IMR-90 (cell line): ENCODE data around the gene TCF7L1. TPM values are rescaled to one million over a fixed set of nuclear protein-coding genes. Genes with fewer than 3 reads are reported as not detected.

Experiments used
- ATAC-seq: fragments of 200-7000 bp; cut with Tn5 transposase; 2 replicates; pipeline ENCODE4 v1.9.1; 2020; ENCODE audit warnings: low read depth, mild to moderate bottlenecking, moderate library complexity
- BruUV-seq: library from RNA; stranded (reverse); fragments of 400-500 nt; replicated peaks from 2 replicates; lab custom pipeline; 2021; lab: Mats Ljungman, UMichigan
- CTCF ChIA-PET: fragments of 300-600 bp; formaldehyde crosslinking; extraction: SDS; loops from one replicate; lab custom pipeline; 2021; ENCODE audit warnings: antibody characterized with exemption; lab: Yijun Ruan, JAX
- POLR2A ChIA-PET: fragments of 300-600 bp; sonication (Branson Sonifier 250); formaldehyde crosslinking; loops from one replicate; lab custom pipeline; 2022; ENCODE audit warnings: antibody characterized with exemption; ENCODE audit not compliant: unreplicated experiment; lab: Charles Lee
- DNase-seq: peaks from one replicate; pipeline ENCODE4 v3.0.0; 2013
- H2AFZ ChIP-seq: replicated peaks from 2 replicates; pipeline ENCODE3; 2013; ENCODE audit warnings: low read length, mild to moderate bottlenecking; ENCODE audit not compliant: poor library complexity
- H2AK5ac ChIP-seq: 2 replicates; pipeline ENCODE4 v1.6.1; 2013; ENCODE audit warnings: low read depth, low read length, inconsistent platforms
- H2AK9ac ChIP-seq: replicated peaks from 2 replicates; pipeline ENCODE3; 2013; ENCODE audit warnings: mild to moderate bottlenecking, low read depth, low read length, moderate library complexity; ENCODE audit not compliant: poor library complexity
- H2BK120ac ChIP-seq: 2 replicates; pipeline ENCODE4 v1.6.1; 2013; ENCODE audit warnings: low read depth, low read length, inconsistent platforms
- H2BK15ac ChIP-seq: 3 replicates; pipeline ENCODE4 v1.6.1; 2013; ENCODE audit warnings: low read depth, low read length, inconsistent platforms
- H2BK20ac ChIP-seq: 2 replicates; pipeline ENCODE4 v1.6.1; 2013; ENCODE audit warnings: low read depth, mild to moderate bottlenecking, inconsistent platforms, low read length, moderate library complexity
- H2BK5ac ChIP-seq: 2 replicates; pipeline ENCODE4 v1.6.1; 2013; ENCODE audit warnings: mild to moderate bottlenecking, low read depth, low read length, inconsistent platforms; ENCODE audit not compliant: poor library complexity, severe bottlenecking
- H3K14ac ChIP-seq: replicated peaks from 2 replicates; pipeline ENCODE4 v1.6.1; 2013; ENCODE audit warnings: low read depth, low read length, inconsistent platforms
- H3K18ac ChIP-seq: 2 replicates; pipeline ENCODE4 v1.6.1; 2013; ENCODE audit warnings: low read depth, low read length, control low read depth
- H3K23ac ChIP-seq: 2 replicates; pipeline ENCODE4 v1.6.1; 2013; ENCODE audit warnings: low read depth, low read length, inconsistent platforms
- H3K27ac ChIP-seq: 2 replicates; pipeline ENCODE4 v1.5.1; 2013; ENCODE audit warnings: mild to moderate bottlenecking, control low read depth, low read length; ENCODE audit not compliant: insufficient read depth
- H3K27me3 ChIP-seq: 2 replicates; pipeline ENCODE4 v1.6.1; 2013; ENCODE audit warnings: low read length; ENCODE audit not compliant: control insufficient read depth, insufficient read depth
- H3K36me3 ChIP-seq: 2 replicates; pipeline ENCODE4 v1.6.1; 2013; ENCODE audit warnings: low read length, mixed read lengths; ENCODE audit not compliant: control insufficient read depth, insufficient read depth
- H3K4ac ChIP-seq: 2 replicates; pipeline ENCODE4 v1.6.1; 2013; ENCODE audit warnings: low read depth, low read length, inconsistent platforms
- H3K4me1 ChIP-seq: 2 replicates; pipeline ENCODE4 v1.6.1; 2013; ENCODE audit warnings: low read length, mixed read lengths; ENCODE audit not compliant: control insufficient read depth, insufficient read depth
- H3K4me2 ChIP-seq: 2 replicates; pipeline ENCODE4 v1.6.1; 2013; ENCODE audit warnings: low read depth, mild to moderate bottlenecking, control low read depth, low read length, moderate library complexity
- H3K4me3 ChIP-seq: 2 replicates; pipeline ENCODE4 v1.5.1; 2013; ENCODE audit warnings: low read depth, mild to moderate bottlenecking, control low read depth, low read length, moderate library complexity; ENCODE audit not compliant: insufficient read depth
- H3K56ac ChIP-seq: 2 replicates; pipeline ENCODE4 v1.6.1; 2013; ENCODE audit warnings: low read length, inconsistent platforms; ENCODE audit not compliant: insufficient read depth; ENCODE audit errors: extremely low read depth
- H3K79me1 ChIP-seq, 2 experiments: 2 replicates each; pipeline ENCODE4 v1.6.1; 2013; ENCODE audit warnings: low read length in 2 of 2, inconsistent platforms in 1 of 2, low read depth in 1 of 2
- H3K9ac ChIP-seq: 2 replicates; pipeline ENCODE4 v1.6.1; 2013; ENCODE audit warnings: low read depth, low read length, control low read depth
- H3K9me1 ChIP-seq: 2 replicates; pipeline ENCODE4 v1.6.1; 2013; ENCODE audit warnings: low read length, inconsistent platforms; ENCODE audit not compliant: insufficient read depth
- H3K9me3 ChIP-seq: 2 replicates; pipeline ENCODE4 v1.6.1; 2013; ENCODE audit warnings: low read length; ENCODE audit not compliant: control insufficient read depth, insufficient read depth
- H4K20me1 ChIP-seq: 2 replicates; pipeline ENCODE4 v1.6.1; 2013; ENCODE audit warnings: low read length, inconsistent platforms; ENCODE audit not compliant: insufficient read depth
- H4K5ac ChIP-seq: 2 replicates; pipeline ENCODE4 v1.6.1; 2013; ENCODE audit warnings: mild to moderate bottlenecking, low read depth, low read length, control low read depth
- H4K8ac ChIP-seq, 2 experiments: 2 replicates each; pipeline ENCODE4 v1.6.1; 2013; ENCODE audit warnings: low read depth in 2 of 2, low read length in 2 of 2, control low read depth in 1 of 2, inconsistent platforms in 1 of 2
- H4K91ac ChIP-seq: 2 replicates; pipeline ENCODE4 v1.6.1; 2013; ENCODE audit warnings: low read depth, low read length, inconsistent platforms; ENCODE audit not compliant: insufficient read depth
- BHLHE40 ChIP-seq: fragments of 150-350 bp; IDR thresholded peaks from 2 replicates; pipeline ENCODE4 v1.6.1; 2016; ENCODE audit warnings: mild to moderate bottlenecking, low read depth, low read length
- CEBPB ChIP-seq: IDR thresholded peaks from 2 replicates; pipeline ENCODE4 v1.6.1; 2012; ENCODE audit warnings: low read depth, low read length, improper control_type of control experiment
- CHD1 ChIP-seq: IDR thresholded peaks from 2 replicates; pipeline ENCODE4 v1.6.1; 2012; ENCODE audit warnings: low read depth, low read length, improper control_type of control experiment
- CTCF ChIP-seq: conservative IDR thresholded peaks from 2 replicates; pipeline ENCODE4 v1.5.1; 2012; ENCODE audit warnings: mild to moderate bottlenecking, low read depth, low read length, improper control_type of control experiment
- ELK1 ChIP-seq: fragments of 150-350 bp; IDR thresholded peaks from 2 replicates; pipeline ENCODE4 v1.6.1; 2016; ENCODE audit warnings: low read depth, mild to moderate bottlenecking, low read length, moderate library complexity, borderline replicate concordance
- FOS ChIP-seq: fragments of 150-350 bp; IDR thresholded peaks from 2 replicates; pipeline ENCODE4 v1.6.1; 2016; ENCODE audit warnings: low read depth, low read length
- MAFK ChIP-seq: IDR thresholded peaks from 2 replicates; pipeline ENCODE4 v1.6.1; 2012; ENCODE audit warnings: low read depth, low read length, improper control_type of control experiment
- MAZ ChIP-seq: IDR thresholded peaks from 2 replicates; pipeline ENCODE4 v1.6.1; 2012; ENCODE audit warnings: low read depth, mild to moderate bottlenecking, low read length, improper control_type of control experiment, moderate library complexity, borderline replicate concordance
- MXI1 ChIP-seq: IDR thresholded peaks from 2 replicates; pipeline ENCODE4 v1.6.1; 2012; ENCODE audit warnings: low read depth, mild to moderate bottlenecking, low read length, moderate library complexity, borderline replicate concordance
- NFE2L2 ChIP-seq: fragments of 150-350 bp; IDR thresholded peaks from 2 replicates; pipeline ENCODE4 v1.6.1; 2016; ENCODE audit warnings: low read depth, mild to moderate bottlenecking, low read length
- POLR2A ChIP-seq: IDR thresholded peaks from 2 replicates; pipeline ENCODE4 v1.6.1; 2012; ENCODE audit warnings: mild to moderate bottlenecking, low read depth, low read length
- RAD21 ChIP-seq: IDR thresholded peaks from 2 replicates; pipeline ENCODE4 v1.6.1; 2012; ENCODE audit warnings: low read length, improper control_type of control experiment
- RCOR1 ChIP-seq: IDR thresholded peaks from 2 replicates; pipeline ENCODE4 v1.6.1; 2012; ENCODE audit warnings: mild to moderate bottlenecking, low read length, improper control_type of control experiment; ENCODE audit not compliant: insufficient replicate concordance
- RFX5 ChIP-seq: IDR thresholded peaks from 2 replicates; pipeline ENCODE4 v1.8.0; 2012; ENCODE audit warnings: low read depth, mild to moderate bottlenecking, low read length, moderate library complexity
- SMC3 ChIP-seq: fragments of 150-350 bp; IDR thresholded peaks from 2 replicates; pipeline ENCODE4 v1.6.1; 2016; ENCODE audit warnings: low read depth, mild to moderate bottlenecking, antibody characterized with exemption, low read length, moderate library complexity
- USF2 ChIP-seq: fragments of 150-350 bp; IDR thresholded peaks from 2 replicates; pipeline ENCODE4 v1.6.1; 2017; ENCODE audit warnings: mild to moderate bottlenecking, antibody characterized with exemption, low read length, low read depth
- WGBS, 2 experiments: methylation state at CpG; one replicate each; pipeline versions ENCODE4 v1.1.5 to v1.1.7; 2013; ENCODE audit warnings: missing lambda C conversion rate in 2 of 2; ENCODE audit not compliant: insufficient read length in 1 of 2; ENCODE audit errors: extremely low coverage in 2 of 2; 5-methylcytosine and 5-hydroxymethylcytosine counted together
- dilution Hi-C: fragments of 300-500 bp; cut with HindIII; formaldehyde crosslinking; loops from one replicate; pipeline ENCODE4 v1.14.3; 2018; ENCODE audit warnings: low sequenced_read_pairs; ENCODE audit not compliant: unreplicated experiment
- in situ Hi-C: fragments of 300-500 bp; cut with MboI; formaldehyde crosslinking; loops from 3 replicates; pipeline ENCODE4 v1.14.3; 2019; ENCODE audit warnings: low sequenced_read_pairs, inconsistent platforms, mixed read lengths
- intact Hi-C: fragments of 100-400 bp; cut with micrococcal nuclease; formaldehyde crosslinking; loops from 2 replicates; pipeline ENCODE4 v1.10.0; 2022
- polyA plus RNA-seq, 3 experiments: library from polyadenylated mRNA; depleted of rRNA; stranded (reverse); fragments of >200 nt; gene quantifications; 2 replicates each; pipeline ENCODE4 v1.2.3, GENCODE V29; 2012; ENCODE audit warnings: low replicate concordance in 1 of 3
- total RNA-seq: library from RNA; depleted of rRNA; stranded (reverse); fragments of >200 nt; gene quantifications from 2 replicates; pipeline ENCODE4 v1.2.3, GENCODE V29; 2012

The TCF7L1 gene
- total and polyA plus RNA-seq, 2 of the 4 experiments (the other 2 are of a cell fraction): 0.72 to 11.1 TPM

GRCh38 chr2:85291425-85292023, 158.3 kb downstream of the TCF7L1 start:
- Histone ChIP-seq H3K9me3 (no peaks in the 10 kb centered on the region), H4K5ac (no peak overlapping the region), H2BK20ac (no peak overlapping the region), H3K18ac (no peak overlapping the region), H2BK120ac (no peak overlapping the region), H3K4me2 (no peak overlapping the region), H3K14ac (no peak overlapping the region), H4K91ac (no peak overlapping the region), H3K4me3 (no peak overlapping the region), H2AFZ (no peak overlapping the region), H3K56ac (no peak overlapping the region), H2BK15ac (no peak overlapping the region), H3K36me3 (peaks cover 5% of the 10 kb centered on the region; the same call in 1 of the 2 replicates), H3K27me3 (no peaks in the 10 kb centered on the region), H3K4ac (no peak overlapping the region), H2AK5ac (no peak overlapping the region), H3K4me1 (peaks cover 13% of the 10 kb centered on the region), H2BK5ac (no peak overlapping the region), H3K23ac (no peak overlapping the region), H3K9me1 (peaks cover 7% of the 10 kb centered on the region), H3K79me1 (peaks cover 14 to 27% of the 10 kb centered on the region in 2 experiments), H4K20me1 (no peaks in the 10 kb centered on the region), H4K8ac (no peak overlapping the region), H3K9ac (no peak overlapping the region), H2AK9ac (no peak overlapping the region), H3K27ac (no peak overlapping the region)
- no peak for TF ChIP-seq POLR2A
- no peak for TF ChIP-seq USF2
- TF ChIP-seq MAFK: no peak
- TF ChIP-seq ELK1: no peak
- no peak for TF ChIP-seq MAZ
- TF ChIP-seq NFE2L2: no peak
- no peak for TF ChIP-seq CEBPB
- TF ChIP-seq RAD21: no peak
- no peak for TF ChIP-seq RCOR1
- no peak for TF ChIP-seq MXI1
- TF ChIP-seq FOS: no peak
- no peak for TF ChIP-seq RFX5
- TF ChIP-seq CHD1: no peak
- TF ChIP-seq SMC3: no peak
- TF ChIP-seq CTCF: no peak
- no peak for TF ChIP-seq BHLHE40
- no peak for DNase-seq
- no peak for ATAC-seq
- no TSS peak for BruUV-seq
- in situ Hi-C loops (loop anchor here (25.0 kb wide), 1 partner anchor 804 kb away; no protein-coding TSS in a partner anchor), dilution Hi-C loops (no loop called here), intact Hi-C loops (no loop called here)
- 100% methylated on average over 1 of the region's 4 CpGs; no CpG with 5 or more reads in 1 of the 2 experiments for WGBS, 2 experiments
- CTCF ChIA-PET: no interaction called here
- POLR2A ChIA-PET: no interaction called here
